Panc1 (cell line): ENCODE results near the gene FBXO42. TPM values are rescaled to one million over a fixed set of nuclear protein-coding genes. Genes with fewer than 3 reads are reported as not detected.
A peak's percentile ranks its signal among the peaks of the same experiment; 100 is the strongest.

Experiments
- ATAC-seq: fragments of 200-7000 bp; cut with Tn5 transposase; 2 replicates; pipeline ENCODE4 v1.9.1; 2020; ENCODE audit warnings: mild to moderate bottlenecking, moderate library complexity
- BruUV-seq: library from RNA; stranded (reverse); fragments of 400-500 nt; replicated peaks from 2 replicates; lab custom pipeline; 2021; lab: Mats Ljungman, UMichigan
- CTCF ChIA-PET: fragments of 300-600 bp; sonication (Branson Sonifier 250); formaldehyde crosslinking; loops from one replicate; lab custom pipeline; 2022; ENCODE audit warnings: antibody characterized with exemption; lab: Charles Lee
- POLR2A ChIA-PET: fragments of 300-600 bp; sonication (Branson Sonifier 250); formaldehyde crosslinking; loops from one replicate; lab custom pipeline; 2022; ENCODE audit warnings: antibody characterized with exemption; lab: Charles Lee
- DNase-seq: peaks from one replicate; pipeline ENCODE4 v3.0.0-alpha.2; 2010; ENCODE audit warnings: low read depth, low spot score
- H3K27ac ChIP-seq: 2 replicates; pipeline ENCODE4 v1.5.1; 2011; ENCODE audit warnings: mild to moderate bottlenecking, low read length, inconsistent platforms
- H3K27me3 ChIP-seq: fragments of 200-500 bp; sonication (Bioruptor generic); 2 replicates; pipeline ENCODE4 v1.6.0; 2014; ENCODE audit warnings: low read length, inconsistent platforms; ENCODE audit not compliant: control insufficient read depth, insufficient read depth
- H3K36me3 ChIP-seq: fragments of 200-500 bp; sonication (Bioruptor generic); 2 replicates; pipeline ENCODE4 v1.5.1; 2014; ENCODE audit warnings: inconsistent platforms, mild to moderate bottlenecking, low read length, moderate library complexity; ENCODE audit not compliant: control insufficient read depth, insufficient read depth
- H3K4me1 ChIP-seq: 2 replicates; pipeline ENCODE4 v1.5.1; 2011; ENCODE audit warnings: inconsistent platforms, mild to moderate bottlenecking, low read length, moderate library complexity; ENCODE audit not compliant: control insufficient read depth, insufficient read depth
- H3K4me3 ChIP-seq, 2 experiments: 2 replicates each; pipeline ENCODE4 v1.5.1; 2011 to 2012; ENCODE audit warnings: low read depth in 2 of 2, low read length in 2 of 2, mild to moderate bottlenecking in 2 of 2, inconsistent platforms in 1 of 2, moderate library complexity in 1 of 2
- H3K9me3 ChIP-seq: fragments of 200-500 bp; sonication (Bioruptor generic); 2 replicates; pipeline ENCODE4 v1.5.1; 2014; ENCODE audit warnings: low read depth, mild to moderate bottlenecking, inconsistent platforms, low read length, moderate library complexity; ENCODE audit not compliant: control insufficient read depth, insufficient read depth
- CTCF ChIP-seq: fragments of 450-650 bp; IDR thresholded peaks from 2 replicates; pipeline ENCODE4 v1.5.1; 2017; ENCODE audit warnings: mild to moderate bottlenecking
- POLR2AphosphoS5 ChIP-seq: IDR thresholded peaks from 2 replicates; pipeline ENCODE4 v1.6.1; 2012; ENCODE audit warnings: mild to moderate bottlenecking, low read depth, low read length, moderate library complexity
- REST ChIP-seq, 2 experiments: IDR thresholded peaks; 2 replicates each; pipeline ENCODE4 v1.6.1; 2011 to 2012; ENCODE audit warnings: low read depth in 2 of 2, control low read depth in 1 of 2, low read length in 1 of 2, mild to moderate bottlenecking in 1 of 2, moderate library complexity in 1 of 2; ENCODE audit not compliant: insufficient read depth in 1 of 2
- SIN3A ChIP-seq: IDR thresholded peaks from 2 replicates; pipeline ENCODE4 v1.6.1; 2012; ENCODE audit warnings: low read depth, mild to moderate bottlenecking, low read length, moderate library complexity, borderline replicate concordance; ENCODE audit not compliant: insufficient read depth
- TCF7L2 ChIP-seq: IDR thresholded peaks from 2 replicates; pipeline ENCODE4 v1.6.1; 2011; ENCODE audit warnings: mild to moderate bottlenecking, low read depth, low read length, inconsistent platforms
- in situ Hi-C: cut with HindIII; loops from 2 replicates; pipeline ENCODE4 v1.10.0; 2016; ENCODE audit warnings: low sequenced_read_pairs, low pct_unique_long_range_greater_than_20kb
- intact Hi-C: fragments of 100-400 bp; cut with micrococcal nuclease; formaldehyde crosslinking; loops from one replicate; pipeline ENCODE4 v1.10.0; 2022; ENCODE audit not compliant: unreplicated experiment
- total RNA-seq: library from RNA; stranded (reverse); gene quantifications from one replicate; pipeline ENCODE4 v1.2.1, GENCODE V29; 2021; ENCODE audit not compliant: unreplicated experiment

The FBXO42 gene
- total RNA-seq, 1 experiment from 2014 or later: 25.7 TPM

GRCh38 chr1:16386454-16387113 is 34.3 kb upstream of the FBXO42 start:
- Histone ChIP-seq H3K36me3 (no peaks in the 10 kb centered on the region), H3K27ac (peak overlapping the region; percentile 76), H3K27me3 (no peaks in the 10 kb centered on the region), H3K4me3 (peak overlapping the region; percentile 20 to 42), H3K4me1 (peaks cover 55% of the 10 kb centered on the region), H3K9me3 (no peaks in the 10 kb centered on the region)
- peak; percentile 82 for ATAC-seq
- DNase-seq: no peak
- in situ Hi-C loops (no loop called here), intact Hi-C loops (no loop called here)
- CTCF ChIA-PET: no interaction called here
- POLR2A ChIA-PET: no interaction called here
- no peak for TF ChIP-seq POLR2AphosphoS5
- TF ChIP-seq REST (IDR thresholded peaks at IDR 0.05; ENCODE audit: insufficient read depth in 1 of 2, low read depth in 2 of 2, low read length in 1 of 2): no peak
- TF ChIP-seq CTCF: no peak
- no peak for TF ChIP-seq TCF7L2
- TF ChIP-seq SIN3A: no peak
- no TSS peak for BruUV-seq

GRCh38 chr1:16385659-16386453 is 33.6 kb upstream of the FBXO42 start:
- ChIA-PET CTCF (no interaction called here), POLR2A (interaction anchor here (0.6 kb wide), 1 partner anchor 11 kb away, joined by 3 read pairs; no protein-coding TSS in a partner anchor)
- BruUV-seq: no TSS peak
- intact Hi-C loops: no loop called here
- in situ Hi-C loops: no loop called here
- Histone ChIP-seq H3K4me1 (peaks cover 48% of the 10 kb centered on the region), H3K27ac (peak overlapping the region; percentile 76), H3K4me3 (no peak overlapping the region), H3K9me3 (no peaks in the 10 kb centered on the region), H3K36me3 (no peaks in the 10 kb centered on the region), H3K27me3 (no peaks in the 10 kb centered on the region)
- peak; percentile 57 for ATAC-seq
- DNase-seq: no peak
- no peak for TF ChIP-seq SIN3A
- no peak for TF ChIP-seq POLR2AphosphoS5
- TF ChIP-seq TCF7L2: no peak
- no peak for TF ChIP-seq CTCF
- TF ChIP-seq REST (IDR thresholded peaks at IDR 0.05; ENCODE audit: insufficient read depth in 1 of 2, low read depth in 2 of 2, low read length in 1 of 2): no peak
